Stomach (tissue), 9 donors: ENCODE results near the gene KRT80. TPM values are rescaled to one million over a fixed set of nuclear protein-coding genes. Genes with fewer than 3 reads are reported as not detected.

Experiments
- DNase-seq, 2 donors: peaks; one replicate each; pipeline versions ENCODE4 v3.0.0 to v3.0.0-alpha.2; 2013 to 2019
- H3K27ac ChIP-seq, 5 donors: fragments of 200-600 bp in 4 of 5; sonication (generic) in 4 of 5; one replicate each; pipeline ENCODE4 v1.5.1; 2013 to 2019; ENCODE audit warnings: mild to moderate bottlenecking in 1 of 5, moderate library complexity in 1 of 5
- H3K27me3 ChIP-seq, 3 donors: fragments of 200-600 bp; sonication (generic); one replicate each; pipeline ENCODE4 v1.5.1; 2017 to 2019; ENCODE audit warnings: mixed run types in 1 of 3
- H3K36me3 ChIP-seq, 4 donors: fragments of 200-600 bp; sonication (generic); 1 replicate in 3 of 4; 2 replicates in 1 of 4; pipeline ENCODE4 v1.5.1; 2016 to 2019
- H3K4me1 ChIP-seq, 4 donors: fragments of 200-600 bp; sonication (generic); one replicate each; pipeline ENCODE4 v1.5.1; 2016 to 2019
- H3K4me3 ChIP-seq, 4 donors: fragments of 200-600 bp; sonication (generic) in 3 of 4; one replicate each; pipeline ENCODE4 v1.5.1; 2016 to 2019; ENCODE audit warnings: mild to moderate bottlenecking in 1 of 4
- H3K9me3 ChIP-seq, 4 donors: fragments of 200-600 bp; sonication (generic); one replicate each; pipeline ENCODE4 v1.5.1; 2016 to 2019
- CTCF ChIP-seq, 7 experiments: fragments of 450-650 bp in 4 of 7; fragments of 200-600 bp in 3 of 7; sonication (generic) in 3 of 7; IDR thresholded peaks; one replicate each; pipeline ENCODE4 v1.5.1; 2016 to 2019; ENCODE audit warnings: antibody characterized with exemption in 7 of 7, control low read depth in 2 of 7, mild to moderate bottlenecking in 1 of 7
- EP300 ChIP-seq: sonication (generic); formaldehyde crosslinking; IDR thresholded peaks from one replicate; pipeline ENCODE4 v1.6.1; 2017; ENCODE audit warnings: antibody characterized with exemption
- POLR2A ChIP-seq, 4 donors: fragments of 450-650 bp; IDR thresholded peaks; one replicate each; pipeline ENCODE4 v1.6.1; 2016; ENCODE audit warnings: antibody characterized with exemption in 4 of 4, control low read depth in 2 of 4, mild to moderate bottlenecking in 1 of 4, moderate library complexity in 1 of 4
- POLR2AphosphoS5 ChIP-seq, 3 donors: sonication (generic); formaldehyde crosslinking; IDR thresholded peaks; one replicate each; pipeline ENCODE4 v1.6.1; 2016; ENCODE audit warnings: antibody characterized with exemption in 3 of 3
- WGBS, 5 donors: extraction: QIAGEN DNeasy Blood & Tissue Kit in 3 of 5; methylation state at CpG; one replicate each; pipeline versions ENCODE4 v1.1.5 to v1.1.7; 2013 to 2018; 5-methylcytosine and 5-hydroxymethylcytosine counted together
- intact Hi-C: fragments of 100-400 bp; cut with DNase I; formaldehyde crosslinking; loops from one replicate; pipeline ENCODE4 v1.15.1; 2023; ENCODE audit warnings: low total_unique reads
- polyA plus RNA-seq, 3 donors: library from polyadenylated mRNA; stranded (reverse); fragments of 200-250 nt; gene quantifications; one replicate each; pipeline ENCODE4 v1.2.3, GENCODE V29; 2013
- total RNA-seq, 5 donors: library from RNA; depleted of rRNA; stranded (reverse); fragments of >200 nt; gene quantifications; one replicate each; pipeline versions ENCODE4 v1.1.0 to v1.2.3, GENCODE V29; 2014 to 2016
- donor health status: healthy with polysubstance abuse.
- donor health status: Bipolar disorder and iron deficiency.
- donor health status: healthy.

The KRT80 gene
- total and polyA plus RNA-seq, 8 donors: 0.29 to 3.7 (median 0.45) TPM; not detected in 3

- H3K9me3 ChIP-seq: peaks cover 0 to 4% (median 0%) of the 10 kb centered on the region in 4 donors
- no peak for DNase-seq
- H3K27me3 ChIP-seq: peaks cover 0 to 26% (median 0%) of the 10 kb centered on the region in 3 donors
- 84 to 87% (median 85%) methylated on average over 4 of the region's 4 CpGs for WGBS, 5 donors
- intact Hi-C loops: no loop called here
- peaks cover 0 to 24% (median 11%) of the 10 kb centered on the region in 4 donors for H3K4me1 ChIP-seq
- no peak overlapping the region for H3K27ac ChIP-seq
- TF ChIP-seq POLR2A (IDR thresholded peaks at IDR 0.05): no peak
- TF ChIP-seq EP300: no peak
- no peak for TF ChIP-seq POLR2AphosphoS5 (IDR thresholded peaks at IDR 0.05)
- TF ChIP-seq CTCF (IDR thresholded peaks at IDR 0.05): no peak
- no peak overlapping the region for H3K4me3 ChIP-seq
- H3K36me3 ChIP-seq: no peaks in the 10 kb centered on the region
These were observed 33.9 kb upstream of the KRT80 start for GRCh38 chr12:52225752-52226151.

DNA sequence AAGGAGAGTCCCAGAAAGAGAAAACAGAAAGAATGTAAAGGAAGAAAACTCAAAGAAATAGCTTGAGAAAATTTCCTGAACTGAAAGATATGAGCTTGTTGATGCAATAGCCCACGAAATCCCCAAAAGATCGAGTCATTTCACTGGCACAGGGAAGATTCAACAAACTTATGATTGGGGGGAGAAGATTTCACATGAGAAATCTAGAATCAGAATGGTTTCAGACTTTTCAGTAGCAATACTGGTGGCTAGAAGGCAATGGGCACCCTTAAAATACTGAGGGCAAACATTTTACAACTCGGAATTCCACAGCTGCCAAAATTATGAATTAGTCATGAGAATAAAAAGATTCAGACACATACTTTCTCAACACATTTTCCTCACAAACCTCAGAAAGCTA, 32.3 kb upstream of the KRT80 start:
- H3K9me3 ChIP-seq: peaks cover 0 to 4% (median 0%) of the 10 kb centered on the region in 4 donors
- intact Hi-C loops: no loop called here
- 51 to 89% (median 70%) methylated on average over 3 of the region's 3 CpGs for WGBS, 5 donors
- H3K27me3 ChIP-seq: peaks cover 0 to 24% (median 0%) of the 10 kb centered on the region in 3 donors
- H3K36me3 ChIP-seq: no peaks in the 10 kb centered on the region
- DNase-seq: no peak
- H3K4me1 ChIP-seq: peaks cover 0 to 16% (median 6%) of the 10 kb centered on the region in 4 donors
- TF ChIP-seq CTCF (IDR thresholded peaks at IDR 0.05): no peak
- TF ChIP-seq POLR2AphosphoS5 (IDR thresholded peaks at IDR 0.05): no peak
- TF ChIP-seq EP300: no peak
- TF ChIP-seq POLR2A (IDR thresholded peaks at IDR 0.05): no peak
- H3K4me3 ChIP-seq: no peak overlapping the region
- no peak overlapping the region for H3K27ac ChIP-seq

- intact Hi-C loops: no loop called here
- TF ChIP-seq EP300 (no peak), POLR2A (IDR thresholded peaks at IDR 0.05) (no peak), CTCF (IDR thresholded peaks at IDR 0.05) (no peak), POLR2AphosphoS5 (IDR thresholded peaks at IDR 0.05) (no peak)
- DNase-seq: no peak
- Histone ChIP-seq H3K27me3 (peaks cover 0 to 20% (median 0%) of the 10 kb centered on the region in 3 donors), H3K9me3 (peaks cover 0 to 4% (median 0%) of the 10 kb centered on the region in 4 donors), H3K27ac (no peak overlapping the region), H3K36me3 (no peaks in the 10 kb centered on the region), H3K4me3 (no peak overlapping the region), H3K4me1 (peaks cover 0 to 16% (median 6%) of the 10 kb centered on the region in 4 donors)
- 90 to 96% (median 93%) methylated on average over 5 of the region's 5 CpGs for WGBS, 5 donors
These were observed 31.7 kb upstream of the KRT80 start for GRCh38 chr12:52223406-52224039.

DNA sequence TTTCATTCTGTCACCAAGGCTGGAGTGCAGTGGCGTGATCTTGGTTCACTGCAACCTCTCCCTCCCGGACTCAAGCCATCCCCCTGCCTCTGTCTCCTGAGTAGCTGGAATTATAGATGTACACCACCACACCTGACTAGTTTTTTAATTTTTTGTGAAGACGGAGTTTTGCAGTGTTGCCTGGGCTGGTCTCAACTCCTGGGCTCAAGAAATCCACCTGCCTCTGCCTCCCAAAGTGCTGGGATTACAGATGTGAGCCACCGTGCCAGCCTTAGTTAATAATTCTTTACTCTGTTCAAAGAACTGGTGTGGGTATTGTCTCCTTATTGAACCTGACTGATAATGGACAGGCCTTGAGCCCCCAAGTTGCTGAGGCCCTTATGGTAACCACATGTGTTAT, 30.9 kb upstream of the KRT80 start:
- H3K4me3 ChIP-seq: no peak overlapping the region
- no peak for TF ChIP-seq CTCF (IDR thresholded peaks at IDR 0.05)
- TF ChIP-seq POLR2AphosphoS5 (IDR thresholded peaks at IDR 0.05): no peak
- TF ChIP-seq POLR2A (IDR thresholded peaks at IDR 0.05): no peak
- no peak for TF ChIP-seq EP300
- no peaks in the 10 kb centered on the region for H3K36me3 ChIP-seq
- intact Hi-C loops: no loop called here
- 53 to 80% (median 63%) methylated on average over 4 of the region's 4 CpGs for WGBS, 5 donors
- peaks cover 0 to 18% (median 8%) of the 10 kb centered on the region in 4 donors for H3K4me1 ChIP-seq
- H3K27me3 ChIP-seq: peaks cover 0 to 20% (median 0%) of the 10 kb centered on the region in 3 donors
- no peak for DNase-seq
- H3K27ac ChIP-seq: no peak overlapping the region
- peaks cover 0 to 4% (median 0%) of the 10 kb centered on the region in 4 donors for H3K9me3 ChIP-seq
